AG04449 (cell line): ENCODE results near the gene ACTL10.
"Not testable (repeated sequence)": the region's sequence is repeated elsewhere in the genome, so short reads cannot be mapped to it uniquely, and the experiment has no call there.

Experiments used
- CTCF ChIA-PET: fragments of 350-600 bp; formaldehyde crosslinking; extraction: SDS; loops from one replicate; lab custom pipeline; 2021; ENCODE audit warnings: antibody characterized with exemption; lab: Yijun Ruan, JAX
- POLR2A ChIA-PET: fragments of 400-600, 350-600 bp; formaldehyde crosslinking; extraction: SDS; loops from one replicate; lab custom pipeline; 2020; ENCODE audit warnings: antibody characterized with exemption, inconsistent platforms; lab: Yijun Ruan, JAX
- DNase-seq: peaks from one replicate; pipeline ENCODE4 v3.0.0-alpha.2; 2010; ENCODE audit warnings: low read depth, low spot score
- H3K4me3 ChIP-seq: 2 replicates; pipeline ENCODE4 v1.5.1; 2011; ENCODE audit warnings: low read depth, mild to moderate bottlenecking, control low read depth, low read length
- TF ChIP-seq, protein P1 (sequence below): IDR thresholded peaks from one replicate; pipeline ENCODE4 v1.5.1; 2011; ENCODE audit warnings: mild to moderate bottlenecking, moderate library complexity, low read length, control low read depth, inconsistent platforms; ENCODE audit not compliant: insufficient read depth; ENCODE audit errors: missing control alignments

ACTL10 gene

DNA sequence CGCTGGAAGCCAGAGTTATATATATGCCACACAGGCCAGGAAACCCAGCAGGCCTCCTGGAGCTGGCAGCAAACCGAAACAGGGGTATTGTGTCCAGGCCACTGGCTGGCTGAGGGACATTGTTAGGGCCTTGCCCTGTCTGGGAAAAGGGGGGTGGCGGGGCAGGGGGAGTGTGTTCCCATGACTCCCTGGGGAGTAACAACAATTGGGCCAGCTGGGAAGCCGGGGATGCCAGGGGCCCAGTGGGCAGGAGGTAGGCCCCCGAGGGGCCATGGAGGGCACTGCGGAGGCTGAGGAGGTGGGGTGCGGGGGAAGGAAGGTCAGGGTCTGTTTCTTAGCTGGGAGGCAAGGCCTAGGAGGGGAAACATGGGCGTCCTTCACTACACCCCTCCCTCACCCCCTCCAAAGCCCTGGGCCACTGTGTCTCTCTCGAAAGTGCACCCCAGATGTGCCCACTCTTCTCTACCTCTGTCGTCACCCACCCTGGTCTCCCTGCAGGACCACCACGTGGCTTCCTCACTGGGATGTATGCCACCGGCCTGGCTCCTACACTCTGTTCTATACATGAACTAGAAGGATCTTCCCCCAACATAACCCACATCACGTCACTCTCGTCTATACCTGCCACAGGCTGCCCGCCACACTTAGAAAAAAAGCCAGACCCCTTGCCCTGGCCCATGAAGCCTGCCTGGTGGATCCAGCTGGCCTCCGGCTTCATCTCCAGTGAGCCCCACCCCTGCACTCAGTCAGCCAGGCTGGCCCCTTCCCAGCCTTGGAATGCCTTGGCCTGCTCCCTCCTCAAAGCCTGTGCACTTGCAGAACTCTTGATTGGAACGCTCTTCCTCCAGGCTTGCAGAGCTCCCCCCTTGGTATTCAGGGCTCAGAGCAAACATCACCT, 27.2 kb downstream of the ACTL10 start:
- no peak for DNase-seq
- TF ChIP-seq, protein P1, sequence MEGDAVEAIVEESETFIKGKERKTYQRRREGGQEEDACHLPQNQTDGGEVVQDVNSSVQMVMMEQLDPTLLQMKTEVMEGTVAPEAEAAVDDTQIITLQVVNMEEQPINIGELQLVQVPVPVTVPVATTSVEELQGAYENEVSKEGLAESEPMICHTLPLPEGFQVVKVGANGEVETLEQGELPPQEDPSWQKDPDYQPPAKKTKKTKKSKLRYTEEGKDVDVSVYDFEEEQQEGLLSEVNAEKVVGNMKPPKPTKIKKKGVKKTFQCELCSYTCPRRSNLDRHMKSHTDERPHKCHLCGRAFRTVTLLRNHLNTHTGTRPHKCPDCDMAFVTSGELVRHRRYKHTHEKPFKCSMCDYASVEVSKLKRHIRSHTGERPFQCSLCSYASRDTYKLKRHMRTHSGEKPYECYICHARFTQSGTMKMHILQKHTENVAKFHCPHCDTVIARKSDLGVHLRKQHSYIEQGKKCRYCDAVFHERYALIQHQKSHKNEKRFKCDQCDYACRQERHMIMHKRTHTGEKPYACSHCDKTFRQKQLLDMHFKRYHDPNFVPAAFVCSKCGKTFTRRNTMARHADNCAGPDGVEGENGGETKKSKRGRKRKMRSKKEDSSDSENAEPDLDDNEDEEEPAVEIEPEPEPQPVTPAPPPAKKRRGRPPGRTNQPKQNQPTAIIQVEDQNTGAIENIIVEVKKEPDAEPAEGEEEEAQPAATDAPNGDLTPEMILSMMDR = no peak
- ChIA-PET CTCF (interaction anchor here (1.8 kb wide), 1 partner anchor 26 kb away, joined by 6 read pairs; no protein-coding TSS in a partner anchor), POLR2A (no interaction called here)
- H3K4me3 ChIP-seq = no peak overlapping the region

DNA sequence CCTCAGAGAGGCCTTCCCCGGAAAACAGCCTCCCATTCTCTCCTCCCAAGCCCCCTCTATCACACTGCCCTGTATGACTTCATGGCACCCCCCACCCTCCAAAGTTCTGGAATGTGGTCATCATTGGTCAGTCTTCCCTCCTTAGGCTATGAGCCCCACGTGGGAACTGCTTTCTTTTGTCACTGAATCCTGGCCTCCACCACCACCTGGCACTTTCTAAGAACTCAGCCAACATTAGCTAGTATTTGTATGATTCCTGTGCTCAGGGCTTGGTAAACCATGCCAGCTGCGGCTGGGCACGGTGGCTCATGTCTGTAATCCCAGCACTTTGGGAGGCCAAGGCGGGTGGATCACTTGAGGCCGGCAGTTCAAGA, 27.9 kb downstream of the ACTL10 start:
- ChIA-PET CTCF (interaction anchor here (1.8 kb wide), 1 partner anchor 26 kb away, joined by 6 read pairs; no protein-coding TSS in a partner anchor), POLR2A (no interaction called here)
- TF ChIP-seq, protein P1 = no peak
- no peak overlapping the region for H3K4me3 ChIP-seq
- no peak for DNase-seq

GRCh38 chr20:33696448-33696847, 29.7 kb downstream of the ACTL10 start:
- DNase-seq = no peak
- no peak overlapping the region for H3K4me3 ChIP-seq
- CTCF ChIA-PET = interaction anchor here (1.1 to 1.7 kb wide), 2 partner anchors 10 to 201 kb away, joined by 3 read pairs; no protein-coding TSS in a partner anchor
- POLR2A ChIA-PET = no interaction called here
- TF ChIP-seq, protein P1 = no peak

DNA sequence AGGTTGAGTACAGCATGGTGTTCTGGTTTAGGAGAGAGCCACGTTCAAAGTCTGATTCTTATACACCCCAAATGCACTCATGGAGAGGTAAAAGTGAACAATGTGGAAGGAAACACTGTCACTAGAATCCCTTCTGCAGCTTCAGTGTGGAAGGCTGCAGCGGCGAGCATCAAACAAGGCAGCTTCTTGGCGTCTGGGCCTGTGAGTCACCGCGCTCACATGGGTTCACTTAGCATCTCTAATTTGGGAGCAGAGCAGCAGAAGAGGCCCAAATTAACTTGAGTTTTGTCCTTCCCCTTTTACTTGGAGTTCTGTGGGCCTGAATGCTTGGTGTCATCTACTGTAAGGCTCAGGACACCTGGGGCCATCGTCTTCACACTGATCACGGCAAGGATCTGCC, 30.4 kb downstream of the ACTL10 start:
- ChIA-PET POLR2A (no interaction called here), CTCF (interaction anchor here (0.7 to 1.7 kb wide), 5 partner anchors 10 to 202 kb away, joined by 3 read pairs; partner anchors contain the start of gene PXMP4)
- TF ChIP-seq, protein P1 = no peak
- DNase-seq = peak; percentile 12
- H3K4me3 ChIP-seq = no peak overlapping the region

DNA sequence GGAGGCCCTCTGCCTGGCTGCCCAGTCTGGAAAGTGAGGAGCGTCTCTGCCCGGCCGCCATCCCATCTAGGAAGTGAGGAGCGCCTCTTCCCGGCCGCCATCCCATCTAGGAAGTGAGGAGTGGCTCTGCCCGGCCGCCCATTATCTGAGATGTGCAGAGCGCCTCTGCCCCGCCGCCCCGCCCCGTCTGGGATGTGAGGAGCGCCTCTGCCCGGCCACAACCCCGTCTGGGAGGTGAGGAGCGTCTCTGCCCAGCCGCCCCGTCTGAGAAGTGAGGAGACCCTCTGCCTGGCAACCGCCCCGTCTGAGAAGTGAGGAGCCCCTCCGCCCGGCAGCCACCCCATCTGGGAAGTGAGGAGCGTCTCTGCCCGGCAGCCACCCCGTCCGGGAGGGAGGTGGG, 32.2 kb downstream of the ACTL10 start:
- CTCF ChIA-PET, POLR2A ChIA-PET, DNase-seq, H3K4me3 ChIP-seq: not testable (repeated sequence)

GRCh38 chr20:33700696-33701441, 34.1 kb downstream of the ACTL10 start:
- POLR2A ChIA-PET, H3K4me3 ChIP-seq, DNase-seq, CTCF ChIA-PET: not testable (repeated sequence)
